Amniotic stem cell (primary cell): ENCODE data around the gene ZYG11B.
"Not testable (repeated sequence)": the region's sequence is repeated elsewhere in the genome, so short reads cannot be mapped to it uniquely, and the experiment has no call there.

ENCODE experiments used
- DNase-seq: peaks from one replicate; lab custom pipeline; 2025; lab: John Stamatoyannopoulos, UW

Gene ZYG11B

GRCh38 chr1:52852854-52853253 lies 126.6 kb downstream of the ZYG11B start:
- DNase-seq: no peak

GRCh38 chr1:52855584-52855983 lies 129.3 kb downstream of the ZYG11B start:
- DNase-seq: no peak

GRCh38 chr1:52856026-52856425 lies 129.8 kb downstream of the ZYG11B start:
- no peak for DNase-seq

- DNase-seq: no peak
Measured at GRCh38 chr1:52857443-52857842, 131.2 kb downstream of the ZYG11B start.

- no peak for DNase-seq
Measured at GRCh38 chr1:52862666-52863458, 136.6 kb downstream of the ZYG11B start.

- DNase-seq: no peak
Measured at GRCh38 chr1:52867087-52867863, 141.0 kb downstream of the ZYG11B start.

- DNase-seq: not testable (repeated sequence)
Measured at GRCh38 chr1:52869727-52870126, 143.5 kb downstream of the ZYG11B start.

- DNase-seq: no peak
Measured at GRCh38 chr1:52876843-52877242, 150.6 kb downstream of the ZYG11B start.
